HepG2 (cell line): Measurements from ENCODE around the gene IRS1. TPM values are rescaled to one million over a fixed set of nuclear protein-coding genes. Genes with fewer than 3 reads are reported as not detected.

Experiments
- DMAP1 ChIP-seq: IDR thresholded peaks from 2 replicates; pipeline ENCODE4 v1.6.1; 2016
- NFIB ChIP-seq: sonication (generic); formaldehyde crosslinking; IDR thresholded peaks from 2 replicates; pipeline ENCODE4 v1.9.0; 2021; ENCODE audit warnings: missing genetic modification reagents, mild to moderate bottlenecking, borderline replicate concordance
- NFKBIZ ChIP-seq: IDR thresholded peaks from 2 replicates; pipeline ENCODE4 v1.6.1; 2018; ENCODE audit warnings: missing genetic modification reagents, missing compliant biosample characterization
- PTBP1 ChIP-seq: fragments of 200-400 bp; formaldehyde crosslinking; IDR thresholded peaks from 2 replicates; pipeline ENCODE4 v1.6.1; 2018; ENCODE audit warnings: low read length, low read depth; ENCODE audit not compliant: poor library complexity, severe bottlenecking
- RELA ChIP-seq: sonication (generic); formaldehyde crosslinking; IDR thresholded peaks from 2 replicates; pipeline ENCODE4 v1.4.0; 2020; ENCODE audit warnings: missing genetic modification reagents
- XBP1 ChIP-seq: sonication (generic); formaldehyde crosslinking; IDR thresholded peaks from 2 replicates; pipeline ENCODE4 v1.5.0; 2020; ENCODE audit warnings: missing genetic modification reagents
- ZBTB7A ChIP-seq: sonication (generic); formaldehyde crosslinking; IDR thresholded peaks from 2 replicates; pipeline ENCODE4 v1.8.0; 2022; ENCODE audit warnings: mild to moderate bottlenecking, missing genetic modification reagents
- ZNF549 ChIP-seq: sonication (generic); formaldehyde crosslinking; IDR thresholded peaks from 2 replicates; pipeline ENCODE4 v1.5.0; 2020; ENCODE audit warnings: missing genetic modification reagents
- ZNF614 ChIP-seq: IDR thresholded peaks from 2 replicates; pipeline ENCODE4 v1.6.1; 2018; ENCODE audit warnings: missing biosample characterization, missing genetic modification reagents, inconsistent platforms, borderline replicate concordance
- ZNF644 ChIP-seq: IDR thresholded peaks from 2 replicates; pipeline ENCODE4 v1.6.1; 2016; ENCODE audit warnings: low read depth
- ZNF883 ChIP-seq: sonication (generic); formaldehyde crosslinking; IDR thresholded peaks from 2 replicates; pipeline ENCODE4 v1.5.1; 2020; ENCODE audit warnings: mild to moderate bottlenecking, missing genetic modification reagents; ENCODE audit errors: not compliant biosample characterization
- polyA plus RNA-seq, 8 experiments: library from polyadenylated mRNA; depleted of rRNA in 3 of 8; stranded (reverse) in 7 of 8; unstranded in 1 of 8; fragments of >200 nt; fragmentation: Illumina TruSeq in 4 of 8; extraction: Trizol in 4 of 8; gene quantifications; 2 replicates each; pipeline versions ENCODE4 v1.2.1 to v1.2.3, GENCODE V29; 2011 to 2016; ENCODE audit warnings: low read depth in 4 of 8, missing spikeins in 1 of 8, mixed read lengths in 1 of 8; ENCODE audit not compliant: insufficient read depth in 1 of 8
- total RNA-seq, 5 experiments: library from RNA; depleted of rRNA; stranded (reverse); fragments of >200 nt; fragmentation: Illumina TruSeq; extraction: Trizol; gene quantifications; 2 replicates each; pipeline ENCODE4 v1.2.3, GENCODE V29; 2016; ENCODE audit warnings: low read depth in 1 of 5
- TF ChIP-seq, protein P1 (sequence below): sonication (generic); formaldehyde crosslinking; IDR thresholded peaks from 2 replicates; pipeline ENCODE4 v1.4.0; 2020; ENCODE audit warnings: missing genetic modification reagents
- TF ChIP-seq, protein P2 (sequence below): IDR thresholded peaks from 2 replicates; pipeline ENCODE4 v1.6.1; 2016; ENCODE audit warnings: low read depth
- TF ChIP-seq, protein P3 (sequence below): sonication (generic); formaldehyde crosslinking; IDR thresholded peaks from 2 replicates; pipeline ENCODE4 v1.4.0; 2020; ENCODE audit warnings: missing genetic modification reagents
- TF ChIP-seq, protein P4 (sequence below): sonication (generic); formaldehyde crosslinking; IDR thresholded peaks from 2 replicates; pipeline ENCODE4 v1.5.1; 2020; ENCODE audit warnings: mild to moderate bottlenecking, missing genetic modification reagents
- TF ChIP-seq, protein P5 (sequence below): sonication (generic); formaldehyde crosslinking; IDR thresholded peaks from 2 replicates; pipeline ENCODE4 v1.9.0; 2021; ENCODE audit warnings: missing genetic modification reagents, borderline replicate concordance

Gene IRS1
- total and polyA plus RNA-seq, 2 of the 13 experiments (the other 11 are each of a cell fraction or from before 2014, with no cell fraction given), result 8.7 to 9.0 TPM

DNA sequence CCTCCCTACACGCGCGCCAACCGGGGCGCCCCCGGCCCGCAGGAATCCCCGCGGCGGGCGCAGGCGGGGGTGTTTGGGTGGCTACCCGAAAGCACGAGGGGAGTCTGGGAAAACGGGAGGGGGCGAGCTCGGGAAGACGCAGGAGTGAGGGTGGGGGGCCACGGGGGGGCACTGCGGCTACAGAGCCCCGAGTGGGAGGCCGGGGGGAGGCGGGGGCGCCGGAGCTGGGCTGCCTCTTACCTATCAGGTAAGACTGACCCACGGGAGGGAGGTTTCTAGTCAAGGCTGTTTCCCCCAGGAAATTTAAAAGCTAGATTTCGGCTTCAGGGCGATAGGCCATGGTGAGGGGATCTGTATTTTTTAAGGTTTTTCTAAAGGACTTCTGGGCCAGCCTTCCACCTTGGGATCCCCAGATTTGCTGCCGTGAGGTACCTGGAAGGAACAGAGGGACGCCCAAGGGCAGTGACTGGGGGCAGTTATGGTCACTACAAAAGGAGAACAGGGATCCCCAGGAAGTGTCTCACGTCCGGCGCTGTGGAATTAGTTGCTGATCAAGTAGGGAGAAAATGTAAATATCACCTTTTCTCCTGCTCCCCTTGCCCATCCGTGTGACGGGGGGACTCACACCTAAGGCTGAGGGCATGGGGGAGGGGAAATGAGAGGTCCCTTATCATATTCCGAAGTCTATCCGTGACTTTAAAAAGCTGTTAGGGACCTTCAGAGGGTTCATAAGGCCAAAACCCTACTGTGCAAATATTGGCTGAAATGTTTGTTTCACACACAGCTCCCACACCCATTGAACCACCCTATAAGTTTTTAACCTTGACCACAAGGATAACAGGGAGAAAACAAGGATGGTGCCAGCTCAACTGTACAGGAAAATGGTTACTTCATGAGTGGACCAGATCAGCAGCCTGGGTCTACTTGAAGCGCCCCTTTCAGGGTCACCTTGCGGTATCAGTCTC, 638 bp upstream of the IRS1 start (continued):
- TF ChIP-seq, protein P1, sequence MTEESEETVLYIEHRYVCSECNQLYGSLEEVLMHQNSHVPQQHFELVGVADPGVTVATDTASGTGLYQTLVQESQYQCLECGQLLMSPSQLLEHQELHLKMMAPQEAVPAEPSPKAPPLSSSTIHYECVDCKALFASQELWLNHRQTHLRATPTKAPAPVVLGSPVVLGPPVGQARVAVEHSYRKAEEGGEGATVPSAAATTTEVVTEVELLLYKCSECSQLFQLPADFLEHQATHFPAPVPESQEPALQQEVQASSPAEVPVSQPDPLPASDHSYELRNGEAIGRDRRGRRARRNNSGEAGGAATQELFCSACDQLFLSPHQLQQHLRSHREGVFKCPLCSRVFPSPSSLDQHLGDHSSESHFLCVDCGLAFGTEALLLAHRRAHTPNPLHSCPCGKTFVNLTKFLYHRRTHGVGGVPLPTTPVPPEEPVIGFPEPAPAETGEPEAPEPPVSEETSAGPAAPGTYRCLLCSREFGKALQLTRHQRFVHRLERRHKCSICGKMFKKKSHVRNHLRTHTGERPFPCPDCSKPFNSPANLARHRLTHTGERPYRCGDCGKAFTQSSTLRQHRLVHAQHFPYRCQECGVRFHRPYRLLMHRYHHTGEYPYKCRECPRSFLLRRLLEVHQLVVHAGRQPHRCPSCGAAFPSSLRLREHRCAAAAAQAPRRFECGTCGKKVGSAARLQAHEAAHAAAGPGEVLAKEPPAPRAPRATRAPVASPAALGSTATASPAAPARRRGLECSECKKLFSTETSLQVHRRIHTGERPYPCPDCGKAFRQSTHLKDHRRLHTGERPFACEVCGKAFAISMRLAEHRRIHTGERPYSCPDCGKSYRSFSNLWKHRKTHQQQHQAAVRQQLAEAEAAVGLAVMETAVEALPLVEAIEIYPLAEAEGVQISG (CRISPR knock-in tag), result peak; percentile 5
- TF ChIP-seq, protein P2, sequence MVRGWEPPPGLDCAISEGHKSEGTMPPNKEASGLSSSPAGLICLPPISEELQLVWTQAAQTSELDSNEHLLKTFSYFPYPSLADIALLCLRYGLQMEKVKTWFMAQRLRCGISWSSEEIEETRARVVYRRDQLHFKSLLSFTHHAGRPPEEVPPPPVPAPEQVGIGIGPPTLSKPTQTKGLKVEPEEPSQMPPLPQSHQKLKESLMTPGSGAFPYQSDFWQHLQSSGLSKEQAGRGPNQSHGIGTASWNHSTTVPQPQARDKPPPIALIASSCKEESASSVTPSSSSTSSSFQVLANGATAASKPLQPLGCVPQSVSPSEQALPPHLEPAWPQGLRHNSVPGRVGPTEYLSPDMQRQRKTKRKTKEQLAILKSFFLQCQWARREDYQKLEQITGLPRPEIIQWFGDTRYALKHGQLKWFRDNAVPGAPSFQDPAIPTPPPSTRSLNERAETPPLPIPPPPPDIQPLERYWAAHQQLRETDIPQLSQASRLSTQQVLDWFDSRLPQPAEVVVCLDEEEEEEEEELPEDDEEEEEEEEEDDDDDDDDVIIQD (CRISPR knock-in tag), result peak; percentile 98
- TF ChIP-seq, protein P3, sequence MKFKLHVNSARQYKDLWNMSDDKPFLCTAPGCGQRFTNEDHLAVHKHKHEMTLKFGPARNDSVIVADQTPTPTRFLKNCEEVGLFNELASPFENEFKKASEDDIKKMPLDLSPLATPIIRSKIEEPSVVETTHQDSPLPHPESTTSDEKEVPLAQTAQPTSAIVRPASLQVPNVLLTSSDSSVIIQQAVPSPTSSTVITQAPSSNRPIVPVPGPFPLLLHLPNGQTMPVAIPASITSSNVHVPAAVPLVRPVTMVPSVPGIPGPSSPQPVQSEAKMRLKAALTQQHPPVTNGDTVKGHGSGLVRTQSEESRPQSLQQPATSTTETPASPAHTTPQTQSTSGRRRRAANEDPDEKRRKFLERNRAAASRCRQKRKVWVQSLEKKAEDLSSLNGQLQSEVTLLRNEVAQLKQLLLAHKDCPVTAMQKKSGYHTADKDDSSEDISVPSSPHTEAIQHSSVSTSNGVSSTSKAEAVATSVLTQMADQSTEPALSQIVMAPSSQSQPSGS (CRISPR knock-in tag), result peak; percentile 70; the same call in 1 of the 2 replicates
- no peak for TF ChIP-seq ZNF549 (CRISPR knock-in tag)
- no peak for TF ChIP-seq NFIB (CRISPR knock-in tag)
- peak; percentile 89 for TF ChIP-seq NFKBIZ (CRISPR knock-in tag)
- peak; percentile 92 for TF ChIP-seq ZBTB7A
- TF ChIP-seq DMAP1 (CRISPR knock-in tag), result peak; percentile 73
- no peak for TF ChIP-seq XBP1
- TF ChIP-seq, protein P4, sequence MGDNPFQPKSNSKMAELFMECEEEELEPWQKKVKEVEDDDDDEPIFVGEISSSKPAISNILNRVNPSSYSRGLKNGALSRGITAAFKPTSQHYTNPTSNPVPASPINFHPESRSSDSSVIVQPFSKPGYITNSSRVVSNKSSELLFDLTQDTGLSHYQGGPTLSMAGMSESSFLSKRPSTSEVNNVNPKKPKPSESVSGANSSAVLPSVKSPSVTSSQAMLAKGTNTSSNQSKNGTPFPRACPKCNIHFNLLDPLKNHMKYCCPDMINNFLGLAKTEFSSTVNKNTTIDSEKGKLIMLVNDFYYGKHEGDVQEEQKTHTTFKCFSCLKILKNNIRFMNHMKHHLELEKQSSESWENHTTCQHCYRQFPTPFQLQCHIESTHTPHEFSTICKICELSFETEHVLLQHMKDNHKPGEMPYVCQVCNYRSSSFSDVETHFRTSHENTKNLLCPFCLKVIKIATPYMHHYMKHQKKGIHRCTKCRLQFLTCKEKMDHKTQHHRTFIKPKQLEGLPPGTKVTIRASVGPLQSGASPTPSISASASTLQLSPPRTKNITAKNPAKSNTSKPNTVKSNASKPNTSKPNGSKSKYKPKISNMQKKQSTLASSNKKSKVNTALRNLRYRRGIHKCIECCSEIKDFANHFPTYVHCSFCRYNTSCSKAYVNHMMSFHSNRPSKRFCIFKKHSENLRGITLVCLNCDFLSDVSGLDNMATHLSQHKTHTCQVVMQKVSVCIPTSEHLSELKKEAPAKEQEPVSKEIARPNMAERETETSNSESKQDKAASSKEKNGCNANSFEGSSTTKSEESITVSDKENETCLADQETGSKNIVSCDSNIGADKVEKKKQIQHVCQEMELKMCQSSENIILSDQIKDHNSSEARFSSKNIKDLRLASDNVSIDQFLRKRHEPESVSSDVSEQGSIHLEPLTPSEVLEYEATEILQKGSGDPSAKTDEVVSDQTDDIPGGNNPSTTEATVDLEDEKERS (CRISPR knock-in tag), result peak; percentile 94; the same call in 1 of the 2 replicates
- TF ChIP-seq ZNF883 (CRISPR knock-in tag), result no peak
- no peak for TF ChIP-seq PTBP1
- TF ChIP-seq ZNF614 (CRISPR knock-in tag), result peak; percentile 94
- peak; percentile 87 for TF ChIP-seq RELA (CRISPR knock-in tag)
- peak; percentile 54 for TF ChIP-seq ZNF644
- TF ChIP-seq, protein P5, sequence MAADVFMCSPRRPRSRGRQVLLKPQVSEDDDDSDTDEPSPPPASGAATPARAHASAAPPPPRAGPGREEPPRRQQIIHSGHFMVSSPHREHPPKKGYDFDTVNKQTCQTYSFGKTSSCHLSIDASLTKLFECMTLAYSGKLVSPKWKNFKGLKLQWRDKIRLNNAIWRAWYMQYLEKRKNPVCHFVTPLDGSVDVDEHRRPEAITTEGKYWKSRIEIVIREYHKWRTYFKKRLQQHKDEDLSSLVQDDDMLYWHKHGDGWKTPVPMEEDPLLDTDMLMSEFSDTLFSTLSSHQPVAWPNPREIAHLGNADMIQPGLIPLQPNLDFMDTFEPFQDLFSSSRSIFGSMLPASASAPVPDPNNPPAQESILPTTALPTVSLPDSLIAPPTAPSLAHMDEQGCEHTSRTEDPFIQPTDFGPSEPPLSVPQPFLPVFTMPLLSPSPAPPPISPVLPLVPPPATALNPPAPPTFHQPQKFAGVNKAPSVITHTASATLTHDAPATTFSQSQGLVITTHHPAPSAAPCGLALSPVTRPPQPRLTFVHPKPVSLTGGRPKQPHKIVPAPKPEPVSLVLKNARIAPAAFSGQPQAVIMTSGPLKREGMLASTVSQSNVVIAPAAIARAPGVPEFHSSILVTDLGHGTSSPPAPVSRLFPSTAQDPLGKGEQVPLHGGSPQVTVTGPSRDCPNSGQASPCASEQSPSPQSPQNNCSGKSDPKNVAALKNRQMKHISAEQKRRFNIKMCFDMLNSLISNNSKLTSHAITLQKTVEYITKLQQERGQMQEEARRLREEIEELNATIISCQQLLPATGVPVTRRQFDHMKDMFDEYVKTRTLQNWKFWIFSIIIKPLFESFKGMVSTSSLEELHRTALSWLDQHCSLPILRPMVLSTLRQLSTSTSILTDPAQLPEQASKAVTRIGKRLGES (CRISPR knock-in tag), result no peak
